Stimulated activated CD8-positive, alpha-beta memory T cell treated with anti-CD3 and anti-CD28 coated beads, Interleukin-15, amount 100 ng/mL, for 1 hour (primary cell): Measurements from ENCODE around the gene CD5L.

ENCODE experiments used
- DNase-seq: peaks from one replicate; pipeline ENCODE4 v3.0.0-alpha.2; 2020; ENCODE audit warnings: low read depth

CD5L gene

DNA sequence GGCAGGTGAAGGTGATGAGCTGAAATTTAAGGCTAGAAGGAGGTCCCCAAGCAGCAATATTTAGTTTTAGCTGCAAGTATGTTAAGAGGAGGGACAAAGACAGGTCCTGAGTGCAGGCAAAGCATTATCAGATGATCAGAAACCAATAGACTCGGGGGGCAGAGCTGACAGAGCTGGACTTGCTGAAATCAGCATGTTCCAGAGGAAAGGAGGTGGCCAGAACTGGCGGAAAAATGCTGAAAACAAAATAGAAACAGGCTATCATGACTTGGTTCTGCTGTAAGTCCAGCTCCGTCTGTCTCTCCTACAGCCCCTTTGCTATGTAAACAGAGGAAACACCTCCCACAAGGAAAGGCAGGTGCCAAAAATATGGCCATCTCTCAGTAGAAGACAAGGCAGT is at the start of gene CD5L:
CD5L (minus strand) TSS at position 101 of the 400 bp plus-strand sequence. CDS start 107 bp downstream, outside the sequence.
- no peak for DNase-seq

DNA sequence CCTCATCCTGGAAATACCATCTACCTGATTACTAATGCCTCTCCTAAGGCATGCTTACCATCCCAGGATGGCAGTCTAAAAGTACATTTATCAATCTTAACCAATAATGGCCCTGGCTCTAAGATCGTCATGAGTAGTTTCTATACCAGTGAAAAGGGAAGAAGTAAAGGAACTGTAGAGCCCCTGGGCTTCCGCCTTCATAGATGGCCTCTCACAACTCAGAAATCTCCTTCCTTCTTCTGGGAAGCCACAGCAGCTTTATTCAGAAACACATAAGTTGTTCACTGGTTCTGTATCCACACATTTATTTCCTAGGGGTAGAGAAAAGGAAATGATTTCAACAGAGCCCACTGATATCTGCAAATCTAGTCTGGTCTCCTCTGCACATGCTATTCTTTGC is 41.0 kb upstream of the CD5L start:
- no peak for DNase-seq

DNA sequence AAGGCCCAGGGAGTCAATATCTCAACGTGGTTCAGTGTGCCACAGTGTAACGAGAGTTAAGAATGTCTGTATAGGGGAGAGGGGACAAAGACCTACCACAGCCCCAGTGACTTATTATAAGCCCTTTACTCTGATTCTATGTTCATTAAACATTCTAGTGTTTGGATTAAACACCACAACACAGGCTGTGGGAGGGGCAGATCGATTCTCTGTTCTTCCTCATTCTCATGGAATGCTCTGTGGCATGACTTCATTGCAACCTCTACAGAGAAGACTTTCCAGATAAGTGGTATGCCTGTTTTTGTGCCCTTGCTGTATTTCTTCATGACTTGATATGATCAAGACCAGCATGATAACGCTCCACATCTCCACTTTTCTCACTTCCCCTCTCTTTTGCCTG is 39.0 kb upstream of the CD5L start:
- DNase-seq: no peak

- DNase-seq: no peak
Measured at GRCh38 chr1:157878059-157878458, 36.5 kb upstream of the CD5L start.

GRCh38 chr1:157870490-157870889 is 28.9 kb upstream of the CD5L start:
- DNase-seq: no peak

DNA sequence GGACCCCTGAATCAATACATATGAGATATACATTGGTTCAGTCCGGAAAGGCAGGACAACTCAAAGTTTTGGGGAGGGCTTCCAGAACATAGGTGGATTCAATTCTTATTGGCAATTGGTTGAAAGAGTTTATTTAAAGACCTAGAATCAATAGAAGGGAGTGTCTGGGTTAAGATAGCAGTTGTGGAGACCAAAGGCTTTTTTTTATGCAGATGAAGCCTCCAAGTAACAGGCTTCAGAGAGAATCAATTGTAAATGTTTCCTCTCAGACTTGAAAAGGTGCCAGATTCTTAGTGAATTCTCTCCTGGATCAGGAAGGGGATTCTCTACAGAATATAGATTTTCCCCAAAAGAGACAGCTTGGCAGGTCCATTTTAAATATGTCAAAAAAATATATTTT is 27.0 kb upstream of the CD5L start:
- DNase-seq: no peak

DNA sequence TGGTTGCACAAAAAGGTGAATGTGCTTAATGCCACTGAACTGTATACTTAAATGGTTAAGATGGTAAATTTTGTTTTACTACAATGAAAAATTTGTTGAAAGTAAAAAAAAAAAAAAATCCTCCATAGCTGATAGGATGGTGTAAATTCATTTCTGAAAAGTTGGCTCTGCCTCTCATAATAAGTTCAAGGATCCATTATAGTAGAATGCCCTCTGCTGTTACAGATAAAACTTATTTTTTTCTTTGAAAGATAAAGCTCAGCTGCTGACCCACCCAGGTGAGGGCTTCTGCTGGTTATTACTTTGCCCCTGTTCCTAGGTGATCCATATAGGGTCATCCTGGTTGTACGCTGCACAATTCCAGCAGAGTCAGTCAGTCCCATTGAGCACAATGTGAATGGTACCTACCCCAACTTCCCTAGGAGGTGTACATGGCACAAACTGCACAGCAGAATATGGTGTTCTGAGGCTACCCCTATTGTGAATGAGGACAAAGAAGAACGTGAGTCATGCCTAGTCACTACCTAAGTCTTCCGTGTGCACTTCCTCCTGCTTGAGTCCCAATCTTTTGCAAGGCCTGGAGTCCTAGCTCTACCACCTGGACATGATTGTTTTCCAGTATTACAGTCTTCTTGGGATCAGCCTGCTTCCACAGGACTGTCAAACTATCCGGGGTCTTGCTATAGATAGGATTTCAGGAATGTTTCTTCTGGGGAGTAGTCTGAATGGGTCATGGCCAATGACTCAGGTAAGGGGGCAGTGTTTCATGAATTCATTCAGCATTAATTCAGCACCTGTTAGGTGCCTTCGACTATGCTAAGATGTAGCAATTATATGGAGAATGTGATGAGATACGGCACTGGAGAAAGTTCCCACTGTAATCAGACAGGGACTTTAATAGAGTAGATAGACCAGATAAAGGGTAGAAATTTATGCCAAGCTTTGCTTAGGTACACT is 20.8 kb upstream of the CD5L start:
- DNase-seq: no peak

DNA sequence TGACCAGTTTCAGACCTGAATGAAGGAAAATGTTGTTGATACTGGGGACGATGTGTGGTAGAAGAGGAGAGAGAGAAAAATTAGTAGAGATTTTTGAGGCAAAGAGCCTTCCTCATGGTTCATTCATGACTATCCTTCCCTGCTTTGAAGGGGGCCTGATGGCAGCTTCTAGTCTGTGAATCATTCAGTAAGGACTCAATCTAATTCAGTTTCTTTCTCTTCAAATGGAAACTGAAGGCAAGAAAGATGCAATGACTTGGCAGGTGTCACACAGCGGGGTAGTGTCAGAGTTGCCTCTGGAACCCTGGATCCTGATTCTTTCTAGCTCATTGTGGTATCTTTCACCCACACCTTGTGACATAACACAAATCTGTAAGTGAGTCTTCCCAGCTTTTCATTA is 14.9 kb upstream of the CD5L start:
- DNase-seq: no peak

- no peak for DNase-seq
Measured at GRCh38 chr1:157852476-157852875, 10.9 kb upstream of the CD5L start.

DNA sequence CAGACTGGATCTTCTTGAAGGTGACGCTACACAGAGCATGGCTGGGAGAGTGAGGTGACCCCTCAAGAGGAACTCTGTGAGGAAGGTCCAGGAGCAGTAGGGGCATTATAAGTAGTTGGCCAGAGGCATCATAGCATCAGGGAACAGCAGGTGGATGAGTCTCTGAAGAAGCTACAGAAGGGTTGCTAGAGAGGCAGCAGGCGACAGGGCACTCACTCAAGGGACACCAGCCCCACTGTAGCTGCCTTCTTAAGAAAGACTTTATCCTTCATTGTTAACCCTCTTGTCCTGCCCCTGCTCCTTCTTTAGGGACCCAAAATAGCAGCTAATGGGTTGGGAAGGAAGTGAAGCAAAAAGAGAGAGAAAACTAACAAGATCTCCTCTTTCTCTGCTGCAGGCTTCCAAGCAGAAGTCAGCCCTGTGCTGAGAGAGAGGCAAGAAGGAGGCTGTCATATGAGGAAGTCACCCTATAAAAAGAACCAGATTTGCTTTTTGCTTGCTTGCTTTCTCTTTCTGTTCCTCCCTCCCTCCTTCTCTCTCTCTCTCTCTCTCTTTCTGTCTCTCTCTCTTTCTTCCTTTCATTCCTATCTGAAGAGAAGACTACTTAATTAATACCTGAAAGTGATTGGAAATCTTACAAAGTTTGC is 7.7 kb upstream of the CD5L start:
- no peak for DNase-seq

DNA sequence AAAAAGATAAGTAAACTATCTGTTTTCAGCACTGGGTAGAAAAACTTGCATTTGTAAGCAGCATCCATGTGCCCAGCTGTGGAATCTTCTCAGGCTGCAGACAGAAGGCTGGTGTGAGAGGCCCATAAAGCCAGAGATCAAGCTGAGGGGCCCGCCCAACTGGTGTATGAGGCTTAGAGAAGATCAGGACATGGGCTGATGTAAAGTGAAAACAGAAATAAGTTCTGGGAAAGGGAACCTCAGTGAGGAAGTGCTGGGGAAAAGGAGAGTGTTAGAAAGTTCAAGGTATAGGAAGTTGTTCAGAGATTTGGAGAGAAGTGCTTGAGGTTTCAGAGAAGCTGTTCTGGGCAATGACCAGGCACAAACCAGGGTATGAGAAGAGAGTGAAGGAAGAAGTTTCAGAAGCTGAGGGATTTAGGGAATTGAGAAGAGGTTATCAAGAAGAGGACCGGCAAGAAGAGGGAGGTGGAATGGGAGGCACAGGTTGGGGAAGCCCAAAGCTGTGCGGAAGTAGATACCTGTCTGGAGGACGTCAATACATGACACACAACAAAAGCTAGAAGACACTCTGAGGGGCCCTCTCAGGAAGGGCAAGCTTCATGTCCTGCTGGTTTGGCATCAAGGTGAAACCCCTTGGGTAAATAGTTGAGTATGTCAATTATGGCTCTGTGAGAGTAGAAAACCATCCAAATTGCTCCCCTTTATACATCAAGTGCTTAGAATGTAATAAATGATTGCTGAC is 2.7 kb upstream of the CD5L start:
- DNase-seq: no peak

- DNase-seq: no peak
Measured at GRCh38 chr1:157842939-157843338, 1.3 kb upstream of the CD5L start.

GRCh38 chr1:157838966-157839365 is 2.6 kb downstream of the CD5L start:
- DNase-seq: no peak

DNA sequence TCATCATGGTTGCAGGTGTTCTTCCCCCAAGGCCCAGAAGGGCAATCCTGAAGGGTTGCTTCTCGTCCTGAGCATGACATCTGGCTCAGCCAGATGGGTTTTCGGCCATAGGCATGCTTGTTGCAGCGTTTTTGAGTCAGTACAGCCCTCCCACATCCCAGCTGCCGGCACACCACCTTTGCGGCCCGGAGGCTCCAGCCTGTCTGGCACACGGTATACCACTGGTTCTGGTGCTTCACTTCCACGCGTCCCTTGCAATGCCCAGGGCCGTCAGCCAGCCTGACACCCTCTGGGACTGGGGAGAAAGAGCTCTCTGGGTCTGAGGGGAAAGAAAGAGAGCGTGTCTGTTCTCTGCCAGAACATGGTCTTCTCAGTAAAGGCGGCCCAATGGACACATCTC is 7.2 kb downstream of the CD5L start:
- DNase-seq: no peak

DNA sequence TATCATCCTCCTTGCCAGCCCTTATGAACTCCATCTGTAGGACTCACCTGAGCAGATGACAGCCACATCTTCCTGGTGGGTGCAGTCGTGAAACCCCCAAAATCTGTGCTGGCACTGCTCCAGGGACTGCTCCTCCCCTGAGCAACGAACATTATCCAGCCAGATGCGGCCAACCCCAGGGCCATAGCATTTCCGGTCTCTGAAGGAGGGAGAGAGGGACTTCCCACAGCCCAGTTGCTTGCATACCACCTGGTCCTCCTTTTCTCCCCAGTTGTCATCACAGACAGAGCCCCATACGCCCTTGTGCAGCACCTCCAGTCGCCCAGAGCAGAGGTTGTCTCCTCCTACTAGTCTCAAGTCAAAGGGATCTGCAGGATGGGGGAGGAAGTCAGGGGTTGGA is 8.5 kb downstream of the CD5L start:
- DNase-seq: no peak

- DNase-seq: no peak
Measured at GRCh38 chr1:157831968-157832626, 9.5 kb downstream of the CD5L start.

- no peak for DNase-seq
Measured at GRCh38 chr1:157830887-157831286, 10.7 kb downstream of the CD5L start.

DNA sequence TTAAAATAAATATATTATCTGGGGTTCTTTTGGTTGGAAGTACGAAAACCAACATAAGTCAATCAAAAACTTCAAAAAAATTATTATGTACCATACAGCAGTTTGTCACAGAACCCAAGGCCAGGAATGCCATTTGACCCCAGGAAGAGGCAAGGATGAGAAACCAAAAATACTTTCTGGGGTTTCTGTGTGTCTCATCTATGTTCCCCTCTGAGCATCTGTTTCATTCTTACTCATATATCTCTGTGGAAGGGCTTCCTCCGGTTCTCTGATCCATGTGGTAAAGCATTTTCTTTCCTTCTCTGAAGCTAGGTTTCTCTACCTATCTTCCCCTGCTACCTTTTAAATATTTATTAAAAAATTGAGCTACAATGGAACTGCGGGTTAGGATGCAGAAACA is 11.9 kb downstream of the CD5L start:
- no peak for DNase-seq

- DNase-seq: no peak
Measured at GRCh38 chr1:157829210-157829609, 12.4 kb downstream of the CD5L start.

- DNase-seq: no peak
Measured at GRCh38 chr1:157820299-157820698, 21.3 kb downstream of the CD5L start.

- DNase-seq: no peak
Measured at GRCh38 chr1:157819896-157820295, 21.7 kb downstream of the CD5L start, which contains the start of gene FCRL1. FCRL1 (minus strand) TSS chr1:157820120; CDS start chr1:157820037, 83 bp downstream.

- no peak for DNase-seq
Measured at GRCh38 chr1:157819215-157819614, 22.4 kb downstream of the CD5L start.
